Activated CD8-positive, alpha-beta memory T cell treated with anti-CD3 and anti-CD28 coated beads for 24 hours (primary cell): ENCODE data around the gene NUMB.

Experiments
- DNase-seq: peaks from one replicate; pipeline ENCODE4 v3.0.0-alpha.2; 2020

Gene NUMB

GRCh38 chr14:73241481-73242165, 216.7 kb downstream of the NUMB start:
- no peak for DNase-seq

DNA sequence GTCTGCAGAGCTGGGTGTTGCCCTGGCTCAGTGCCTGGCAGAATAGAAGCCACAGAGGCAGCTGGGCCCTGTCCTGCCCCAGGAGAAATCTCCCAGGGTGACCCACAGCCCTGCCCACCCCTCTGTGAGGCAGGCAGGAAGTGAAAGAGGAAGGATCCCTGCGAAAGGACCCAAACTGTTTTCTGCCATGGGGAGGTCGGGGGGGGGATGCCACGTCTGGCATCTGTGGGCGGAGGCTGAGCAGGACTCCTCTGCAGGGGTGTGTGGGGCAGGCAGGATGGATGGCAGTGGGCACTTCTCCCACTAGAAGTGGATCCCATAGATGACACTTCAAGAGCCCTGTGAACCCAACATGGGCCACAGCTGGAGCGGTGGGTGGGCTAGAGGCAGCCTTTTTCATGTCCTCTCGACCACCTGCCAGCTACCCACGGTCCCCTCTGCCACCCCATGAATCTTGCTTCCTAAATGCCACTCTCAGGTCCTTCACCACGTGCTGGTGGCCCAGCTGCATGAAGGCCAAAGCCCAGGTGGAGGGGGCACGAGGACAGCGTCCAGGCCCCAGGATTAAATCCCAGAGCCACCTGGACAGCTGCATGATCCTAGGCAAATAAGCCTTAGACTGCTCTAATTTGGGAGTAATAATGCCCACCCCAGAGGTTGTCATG, 217.4 kb downstream of the NUMB start:
- DNase-seq, result no peak

DNA sequence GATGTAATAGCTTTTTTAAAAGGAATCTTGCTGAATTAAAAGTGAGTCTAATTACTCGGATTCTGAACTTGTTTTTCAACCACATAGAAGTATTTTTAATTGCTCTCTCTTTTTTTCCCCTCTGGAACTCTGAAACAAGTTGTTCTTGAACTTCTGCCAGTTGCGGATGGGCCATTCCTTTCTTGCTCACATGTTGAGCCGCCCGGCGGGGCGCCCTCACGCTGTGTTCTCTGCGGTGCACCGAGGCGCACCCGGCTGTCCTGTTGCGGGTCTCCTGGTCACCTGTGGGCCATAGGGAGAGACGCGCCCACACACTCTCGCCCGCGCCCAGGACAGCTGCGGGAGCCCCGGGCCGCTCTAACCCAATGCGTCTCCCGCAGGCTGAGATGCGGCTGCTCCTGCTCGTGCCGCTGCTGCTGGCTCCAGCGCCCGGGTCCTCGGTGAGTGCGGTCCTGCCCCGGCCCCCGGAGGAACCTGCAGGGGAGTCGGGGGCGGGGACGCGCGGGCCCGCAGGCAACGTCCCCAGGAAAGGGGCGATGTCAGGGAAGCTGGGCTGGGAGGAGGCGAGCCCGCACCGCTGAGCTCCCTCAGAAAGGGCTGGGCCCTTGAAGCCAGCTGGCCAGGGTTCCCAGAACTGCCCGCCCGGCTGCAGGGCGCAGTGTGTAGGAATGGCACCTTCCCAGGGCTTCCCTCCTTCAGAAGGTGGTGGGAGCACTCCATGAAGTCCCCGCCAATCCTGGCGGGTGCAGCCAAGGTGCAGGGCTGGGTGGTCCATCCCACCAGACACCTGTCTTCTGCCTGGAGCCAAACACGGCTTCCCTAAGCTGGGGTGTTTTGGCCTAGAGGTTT, 218.7 kb downstream of the NUMB start:
- DNase-seq, result no peak

GRCh38 chr14:73238941-73239340, 219.4 kb downstream of the NUMB start:
- DNase-seq, result no peak

DNA sequence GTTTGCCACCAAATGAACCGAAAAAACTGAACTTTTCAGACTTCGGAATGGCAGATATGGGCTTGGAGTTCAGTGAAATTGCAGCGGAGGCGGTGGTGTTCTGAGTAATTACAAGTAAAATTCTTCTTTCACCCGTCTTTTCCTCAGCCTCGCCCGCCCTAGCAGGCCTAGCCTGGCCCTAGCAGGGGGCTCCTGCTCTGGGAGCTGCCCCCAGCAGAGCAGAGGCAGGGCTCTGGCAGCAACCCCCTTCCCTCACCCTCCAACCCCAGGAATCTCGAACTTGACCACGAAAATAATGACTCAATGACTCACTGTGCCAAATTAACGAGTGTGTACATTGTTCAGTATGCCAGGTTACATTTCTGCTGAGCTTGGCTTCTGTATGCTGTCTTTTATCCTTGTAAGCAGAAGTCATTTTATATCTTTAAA, 219.9 kb downstream of the NUMB start:
- no peak for DNase-seq

- DNase-seq, result no peak
Measured at GRCh38 chr14:73237786-73238423, 220.4 kb downstream of the NUMB start.

- no peak for DNase-seq
Measured at GRCh38 chr14:73237219-73237785, 221.0 kb downstream of the NUMB start, which contains the start of gene PAPLN. Gene PAPLN, plus strand, starts transcription at chr14:73237506. Its CDS starts 2,273 bp downstream, at chr14:73239779.

- no peak for DNase-seq
Measured at GRCh38 chr14:73236752-73237218, 221.6 kb downstream of the NUMB start.

DNA sequence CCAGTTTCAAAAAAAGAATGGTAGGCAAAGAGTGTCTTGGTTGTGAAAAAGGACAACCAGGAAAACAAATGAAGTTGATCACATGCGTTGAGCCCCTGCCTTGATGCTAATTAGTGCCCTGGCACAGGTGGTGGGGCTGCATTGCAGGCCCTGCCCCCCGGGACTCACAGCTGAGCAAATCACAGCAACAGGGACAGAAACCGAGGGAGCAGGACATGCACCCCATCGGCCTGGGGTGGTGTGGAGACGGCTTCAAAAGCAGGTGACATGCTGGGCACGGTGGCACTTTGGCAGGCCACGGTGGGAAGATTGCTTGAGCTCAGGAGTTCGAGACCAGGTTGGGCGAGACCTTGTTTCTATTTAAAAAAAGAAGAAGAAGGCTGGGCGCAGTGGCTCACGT, 222.2 kb downstream of the NUMB start:
- no peak for DNase-seq

DNA sequence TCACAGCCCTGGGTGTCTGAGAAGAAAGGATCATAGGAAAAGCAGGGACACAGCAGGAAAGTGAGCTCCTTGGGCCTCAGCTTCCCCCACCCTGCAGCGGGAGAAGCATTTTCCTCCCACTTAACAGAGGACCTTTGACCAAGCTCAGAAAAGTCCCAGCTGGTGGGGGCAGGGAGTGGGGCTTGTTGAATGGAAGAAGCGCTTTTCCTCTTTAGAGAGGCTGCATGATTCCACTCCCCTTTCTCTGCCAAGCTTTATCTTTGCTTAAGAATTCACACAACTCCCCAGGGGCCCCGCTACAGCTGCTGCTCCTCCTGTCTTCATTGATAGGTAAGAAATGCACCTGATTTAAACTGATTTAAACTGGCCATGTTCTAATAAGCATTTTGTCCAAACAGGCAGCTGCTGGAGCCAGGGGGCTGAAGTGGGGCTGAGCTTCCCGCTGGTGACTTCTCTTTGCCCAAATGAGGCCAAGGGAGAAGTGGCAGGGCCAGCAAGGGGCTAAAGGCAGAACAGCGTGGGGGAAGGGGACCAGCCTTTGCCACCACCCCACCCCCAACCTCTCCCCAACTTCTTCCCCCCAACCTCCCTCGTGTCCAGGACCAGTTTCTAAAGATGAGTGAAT, 222.7 kb downstream of the NUMB start:
- no peak for DNase-seq

GRCh38 chr14:73234586-73235394, 223.6 kb downstream of the NUMB start:
- DNase-seq, result no peak

DNA sequence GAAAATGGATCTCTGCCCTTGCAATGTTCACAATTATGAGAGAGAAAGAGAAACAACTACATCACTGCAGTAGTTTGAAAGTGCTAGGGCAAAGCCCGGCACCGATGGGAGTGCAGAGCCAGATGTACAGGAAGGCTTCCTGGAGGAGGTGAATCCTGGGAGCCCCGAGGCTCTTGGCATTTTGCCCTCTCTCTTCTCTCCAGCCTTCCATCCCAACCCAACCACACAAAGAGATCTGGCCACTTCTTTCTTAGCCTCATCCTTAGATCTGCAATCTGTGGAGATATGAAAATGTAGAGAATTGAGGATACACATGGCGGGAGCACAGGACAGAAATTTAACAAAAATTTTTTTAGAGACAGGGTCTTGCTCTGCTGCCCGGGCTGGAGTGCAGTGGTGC, 224.3 kb downstream of the NUMB start:
- no peak for DNase-seq

- DNase-seq, result no peak
Measured at GRCh38 chr14:73233564-73233963, 224.8 kb downstream of the NUMB start.

DNA sequence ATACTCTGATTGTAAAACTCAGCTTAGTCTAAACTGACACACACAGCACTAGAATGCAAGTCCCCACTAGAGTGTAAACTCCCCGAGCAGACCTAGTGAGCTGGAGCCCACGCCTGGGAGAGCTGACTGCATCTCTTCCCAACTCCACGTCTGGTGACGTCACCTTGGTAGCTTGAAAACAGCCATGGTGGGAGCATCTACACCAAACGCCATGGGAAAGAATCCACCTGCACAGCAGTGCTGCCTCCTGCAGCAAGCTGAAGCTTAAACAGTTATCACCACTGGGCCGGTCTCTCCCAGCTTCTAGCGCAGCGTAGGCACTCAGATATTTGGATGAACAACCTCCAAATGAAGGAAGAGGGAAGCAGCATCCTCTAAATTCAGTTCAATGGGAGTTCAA, 225.4 kb downstream of the NUMB start:
- DNase-seq, result no peak

- DNase-seq, result no peak
Measured at GRCh38 chr14:73231981-73232851, 226.1 kb downstream of the NUMB start.

DNA sequence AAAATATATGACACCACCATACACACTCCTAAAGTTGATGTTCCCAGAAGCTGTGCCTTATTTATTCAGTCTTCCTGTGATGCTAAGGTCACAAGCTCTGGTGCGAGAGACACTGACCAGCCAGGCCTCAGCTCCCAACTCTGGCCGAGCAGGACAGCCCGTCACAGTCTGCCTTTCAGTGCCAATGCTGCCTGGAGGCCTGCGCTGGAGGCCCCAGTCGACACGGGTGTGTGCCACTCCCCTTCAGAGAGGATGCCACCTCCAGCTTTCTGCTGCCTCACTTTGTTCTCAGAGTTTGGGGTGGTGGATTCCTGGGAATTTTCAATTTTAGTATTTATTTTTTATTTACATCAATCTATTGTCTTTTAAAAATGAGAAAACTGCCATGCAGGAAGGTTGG, 228.3 kb downstream of the NUMB start:
- DNase-seq, result no peak

- DNase-seq, result no peak
Measured at GRCh38 chr14:73227812-73228781, 230.2 kb downstream of the NUMB start.

DNA sequence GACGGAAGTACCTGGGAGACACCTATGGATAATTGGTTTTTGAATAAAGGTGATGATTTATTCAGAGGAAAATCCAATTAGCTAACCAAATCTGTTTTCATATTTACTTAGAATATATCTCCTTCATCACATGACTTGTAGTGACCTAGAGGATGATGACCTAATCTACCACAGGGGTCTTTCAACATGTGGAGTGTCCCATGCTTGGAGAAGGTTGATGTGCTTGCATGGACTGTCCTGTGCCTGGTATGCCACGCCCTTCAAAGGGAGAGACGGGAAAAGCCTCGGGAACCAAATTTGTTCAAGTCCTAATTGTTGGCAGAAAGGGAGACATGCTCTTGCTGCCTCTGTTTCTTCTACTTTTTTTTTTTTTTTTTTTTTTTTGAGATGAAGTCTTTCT, 232.8 kb downstream of the NUMB start:
- DNase-seq, result no peak
